MM.1S (cell line): ENCODE data around the gene GPR107.

Source experiments
- CTCF ChIP-seq: fragments of 300-600 bp; sonication (generic); IDR thresholded peaks from 2 replicates; pipeline ENCODE4 v1.5.1; 2016; ENCODE audit warnings: antibody characterized with exemption, low read length, mixed read lengths
- EZH2 ChIP-seq: fragments of 300-600 bp; sonication (generic); optimal IDR thresholded peaks from 2 replicates; pipeline ENCODE3; 2017; ENCODE audit warnings: low read depth, mild to moderate bottlenecking, antibody characterized with exemption, low read length, mixed read lengths
- EZH2phosphoT487 ChIP-seq: fragments of 300-600 bp; sonication (generic); IDR thresholded peaks from 2 replicates; pipeline ENCODE4 v1.6.1; 2018; ENCODE audit warnings: antibody characterized with exemption, low read length

- TF ChIP-seq CTCF: no peak
- TF ChIP-seq EZH2: no peak
- no peak for TF ChIP-seq EZH2phosphoT487
Observed at GRCh38 chr9:130090915-130091314, 37.2 kb downstream of the GPR107 start.
